Measurements from ENCODE around the gene TSPEAR.
A peak's percentile ranks its signal among the peaks of the same experiment; 100 is the strongest.
"Not testable (repeated sequence)": the region's sequence is repeated elsewhere in the genome, so short reads cannot be mapped to it uniquely, and the experiment has no call there.

TSPEAR gene

DNA sequence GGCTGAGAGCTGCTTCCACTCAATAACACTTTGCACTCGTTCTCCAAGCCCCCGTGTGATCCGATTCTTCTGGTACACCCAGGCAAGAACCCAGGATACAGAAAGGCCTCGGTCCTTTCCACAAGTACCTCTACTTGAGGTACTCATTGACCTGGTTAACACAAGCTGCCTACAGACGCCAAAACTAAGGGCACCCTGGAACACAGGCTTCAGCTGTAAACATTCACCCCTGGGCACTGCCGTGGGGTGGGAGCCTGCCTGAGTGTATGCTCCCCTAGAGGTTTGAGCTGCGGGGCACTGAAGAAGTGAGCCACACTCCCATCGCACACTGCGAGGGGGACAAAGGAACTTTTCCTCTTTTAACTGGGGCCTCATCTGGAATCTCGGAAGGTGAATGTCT lies 225.6 kb downstream of the TSPEAR start:
- no peaks in the 10 kb centered on the region for H3K4me1 Mint-ChIP-seq (ENCODE audit: low read depth in 2 of 2)
- H3K27me3 Mint-ChIP-seq = peaks cover 32 to 73% of the 10 kb centered on the region in 2 donors
- H3K36me3 Mint-ChIP-seq (ENCODE audit: insufficient read depth) = peaks cover 3% of the 10 kb centered on the region
- H3K27ac Mint-ChIP-seq = no peak overlapping the region
- DNase-seq (no peak), ATAC-seq (replicated peaks) (no peak)
- H3K4me3 Mint-ChIP-seq = no peak overlapping the region
- no peaks in the 10 kb centered on the region for H3K9me3 Mint-ChIP-seq

DNA sequence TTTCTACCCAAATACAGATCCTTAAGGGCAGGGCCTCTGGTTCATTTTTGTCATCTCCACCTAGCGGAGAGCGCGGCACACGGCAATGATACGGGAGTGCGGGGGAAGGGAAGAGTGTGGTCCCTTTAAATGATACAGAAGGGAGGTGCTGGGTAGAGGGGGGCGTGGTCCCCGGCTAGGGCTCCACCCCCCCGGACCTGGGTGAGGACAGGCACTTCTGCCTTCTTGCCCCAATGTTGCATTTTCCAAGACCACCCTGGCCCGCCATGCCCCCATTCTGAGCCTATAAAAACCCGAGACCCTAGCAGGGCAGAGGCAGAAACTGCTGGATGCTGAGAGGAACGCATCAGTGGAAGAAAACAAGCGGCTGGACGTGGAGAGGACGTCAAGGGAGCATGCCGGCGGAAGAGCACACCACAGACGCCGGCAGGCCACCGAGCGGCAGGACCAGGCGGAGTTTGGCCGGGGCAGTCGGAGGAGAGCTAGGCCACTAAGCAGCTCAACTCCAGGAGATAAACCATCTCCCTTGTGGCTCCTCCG lies 226.0 kb downstream of the TSPEAR start:
- Mint-ChIP-seq H3K9me3 (no peaks in the 10 kb centered on the region), H3K36me3 (ENCODE audit: insufficient read depth) (peaks cover 3% of the 10 kb centered on the region), H3K4me3 (peak overlapping the region in 1 of 2 donors; percentile 6), H3K27ac (no peak overlapping the region), H3K27me3 (peaks cover 32 to 69% of the 10 kb centered on the region in 2 donors), H3K4me1 (ENCODE audit: low read depth in 2 of 2) (no peaks in the 10 kb centered on the region)
- ATAC-seq (replicated peaks) = peak; percentile 66
- DNase-seq = peak in 1 of 3 experiments; percentile 8

DNA sequence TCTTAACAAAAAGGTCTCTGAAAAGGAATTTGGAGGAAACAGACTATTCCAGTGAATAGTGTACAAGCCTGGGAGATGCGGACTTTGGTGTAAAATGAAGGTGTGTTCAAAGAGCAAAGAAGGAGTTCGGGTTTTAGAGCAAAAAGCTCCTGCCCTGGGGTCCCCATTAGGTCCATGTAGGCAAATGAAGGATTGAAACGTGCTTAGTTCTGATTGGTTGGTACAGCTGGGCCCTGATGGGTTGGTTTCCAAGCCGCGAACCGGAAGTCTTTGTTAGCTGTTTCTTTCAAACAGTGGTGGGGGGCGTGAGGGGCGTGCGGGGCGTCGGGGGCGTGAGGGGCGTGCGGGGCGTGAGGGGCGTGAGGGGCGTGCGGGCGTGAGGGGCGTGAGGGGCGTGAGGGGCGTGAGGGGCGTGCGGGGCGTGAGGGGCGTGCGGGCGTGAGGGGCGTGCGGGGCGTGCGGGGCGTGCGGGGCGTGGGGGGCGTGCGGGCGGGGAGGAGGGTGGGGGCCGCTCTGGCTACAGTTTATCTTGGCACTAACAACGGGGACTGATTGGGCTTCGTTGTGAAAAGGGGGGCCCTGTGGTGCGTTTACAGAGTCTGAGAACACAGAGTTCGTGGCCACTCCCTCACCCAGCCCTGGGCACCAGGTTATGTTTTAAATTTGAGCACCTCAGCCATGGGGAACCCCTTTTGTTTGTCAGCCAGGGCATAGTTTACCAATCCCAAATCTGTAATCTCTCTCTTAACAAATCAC lies 226.7 kb downstream of the TSPEAR start:
- H3K4me3 Mint-ChIP-seq = no peak overlapping the region
- H3K27me3 Mint-ChIP-seq = peaks cover 32 to 62% of the 10 kb centered on the region in 2 donors
- no peaks in the 10 kb centered on the region for H3K9me3 Mint-ChIP-seq
- H3K36me3 Mint-ChIP-seq (ENCODE audit: insufficient read depth) = peaks cover 3% of the 10 kb centered on the region
- ATAC-seq (replicated peaks) = no peak
- DNase-seq = no peak
- H3K27ac Mint-ChIP-seq = no peak overlapping the region
- no peaks in the 10 kb centered on the region for H3K4me1 Mint-ChIP-seq (ENCODE audit: low read depth in 2 of 2)

DNA sequence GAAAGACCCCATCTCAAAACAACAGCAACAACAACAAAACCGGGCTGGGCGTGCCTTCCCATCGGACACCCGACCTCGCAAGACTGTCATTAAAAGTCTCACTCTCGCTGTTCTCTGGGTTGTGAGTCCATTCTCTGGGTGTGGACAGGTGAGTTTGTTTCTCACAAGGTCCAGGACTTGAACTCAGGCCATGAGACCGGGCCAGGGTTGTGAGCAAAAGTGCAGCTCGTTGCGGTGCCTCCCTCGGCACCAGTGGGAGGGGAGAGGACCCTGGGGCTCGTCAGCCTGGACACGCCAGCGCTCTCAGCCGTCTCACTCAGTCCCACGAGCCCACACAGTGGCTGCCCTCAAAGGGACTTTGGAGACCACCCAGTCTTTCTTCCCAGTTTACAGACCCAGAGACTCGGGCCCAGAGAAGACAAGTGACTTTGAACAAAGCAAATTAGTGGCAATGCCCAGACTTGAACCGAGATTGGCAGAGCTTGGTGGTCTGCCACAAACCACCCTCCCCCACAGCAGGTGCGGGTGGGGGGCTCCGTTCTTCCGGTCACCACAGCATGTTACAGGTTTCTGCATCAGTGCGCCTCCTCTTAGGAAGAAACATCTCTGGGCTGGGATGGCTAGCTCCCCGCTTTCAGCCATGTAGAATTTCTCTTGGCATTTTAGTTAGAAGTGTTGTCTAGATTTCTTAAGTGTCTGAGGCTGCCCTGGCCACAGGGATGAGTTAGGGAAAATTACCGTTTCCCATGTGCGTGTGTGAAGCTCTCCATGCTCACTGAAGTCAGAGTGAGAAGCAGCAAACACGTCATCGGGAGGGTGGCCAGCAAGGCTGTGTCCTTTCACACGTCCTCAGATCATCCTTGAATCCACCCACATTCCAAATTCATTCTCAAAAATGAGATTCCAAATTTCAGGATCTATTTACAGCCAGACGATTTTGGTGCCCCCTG lies 227.8 kb downstream of the TSPEAR start:
- Mint-ChIP-seq H3K4me1 (ENCODE audit: low read depth in 2 of 2) (peaks cover 5 to 6% of the 10 kb centered on the region in 2 donors), H3K4me3 (no peak overlapping the region), H3K27me3 (peaks cover 24 to 51% of the 10 kb centered on the region in 2 donors), H3K27ac (no peak overlapping the region), H3K36me3 (ENCODE audit: insufficient read depth) (peaks cover 3% of the 10 kb centered on the region), H3K9me3 (no peaks in the 10 kb centered on the region)
- ATAC-seq (replicated peaks) (no peak), DNase-seq (no peak)

DNA sequence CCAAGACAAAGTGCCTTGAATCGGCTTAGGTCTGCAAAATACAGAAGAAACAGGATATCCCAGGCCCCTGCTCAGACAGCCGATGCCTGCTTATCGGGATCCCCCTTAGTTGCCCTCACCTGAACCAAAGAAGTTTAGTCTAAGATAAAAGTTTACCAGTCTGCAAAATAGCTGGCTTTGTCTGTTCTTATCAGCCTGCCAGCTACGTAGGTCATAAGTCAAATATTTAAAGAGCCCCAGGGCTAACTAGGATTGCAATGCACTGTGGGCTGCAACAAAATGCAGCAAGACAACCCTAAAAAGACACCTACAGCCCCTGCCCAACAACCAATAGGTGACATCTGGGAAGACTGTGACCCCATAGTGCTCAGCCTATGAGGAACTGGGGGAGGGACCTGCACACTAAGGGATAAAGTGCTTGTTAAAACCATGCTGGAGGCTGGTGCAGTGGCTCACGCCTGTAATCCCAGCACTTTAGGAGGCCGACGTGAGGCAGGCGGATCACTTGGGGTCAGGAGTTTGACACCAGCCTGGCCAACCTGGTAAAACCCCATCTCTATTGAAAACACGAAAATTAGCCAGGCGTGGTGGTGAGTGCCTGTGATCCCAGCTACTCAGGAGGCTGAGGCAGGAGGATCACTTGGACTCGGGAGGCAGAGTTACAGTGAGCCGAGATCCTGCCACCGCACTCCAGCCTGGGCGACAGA lies 228.6 kb downstream of the TSPEAR start:
- Mint-ChIP-seq H3K9me3 (no peaks in the 10 kb centered on the region), H3K4me1 (ENCODE audit: low read depth in 2 of 2) (peaks cover 5 to 6% of the 10 kb centered on the region in 2 donors), H3K27ac (no peak overlapping the region), H3K27me3 (peaks cover 20 to 49% of the 10 kb centered on the region in 2 donors), H3K36me3 (ENCODE audit: insufficient read depth) (peaks cover 3% of the 10 kb centered on the region), H3K4me3 (no peak overlapping the region)
- ATAC-seq (replicated peaks) (no peak), DNase-seq (no peak)

DNA sequence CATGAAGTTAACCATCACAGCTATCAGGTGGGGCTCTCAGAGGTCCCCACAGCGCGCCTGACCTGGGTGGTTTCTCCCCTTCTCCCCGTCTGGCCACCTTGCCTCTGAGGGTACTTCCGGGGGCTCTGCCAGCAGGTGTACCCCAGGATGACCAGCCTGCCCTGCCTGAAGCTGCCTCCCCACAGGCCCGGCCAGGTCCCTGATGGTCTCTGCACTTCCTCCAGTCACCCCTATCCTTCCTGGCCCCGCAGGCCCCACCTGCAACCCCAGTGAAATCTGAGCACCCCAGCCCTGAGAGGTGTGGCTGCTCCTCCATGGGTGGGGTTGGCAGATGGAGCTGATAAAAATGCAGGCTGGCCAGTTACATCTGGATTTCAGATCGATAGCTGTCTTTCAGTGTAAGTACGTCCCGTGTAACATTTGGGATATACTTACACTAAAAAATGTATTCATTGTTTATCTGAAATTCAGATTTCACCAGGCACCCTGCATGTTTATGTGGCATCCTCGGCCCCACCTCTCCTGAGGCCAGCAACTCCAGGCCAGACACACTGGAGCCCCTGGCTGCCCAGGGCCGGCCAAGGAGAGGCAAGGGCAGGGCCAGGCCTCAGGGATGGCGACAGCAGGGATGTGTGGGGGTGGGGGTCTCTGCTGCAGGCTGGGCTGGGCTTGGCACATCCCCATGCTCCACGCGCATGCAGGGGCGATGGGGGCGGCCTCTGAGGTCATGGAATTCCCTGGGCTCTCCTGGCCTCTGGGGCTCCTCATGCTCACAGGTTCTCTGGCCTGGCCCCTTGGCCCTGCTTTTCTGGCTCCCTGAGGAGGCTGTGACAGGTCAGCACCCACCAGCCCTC lies 230.9 kb downstream of the TSPEAR start:
- Mint-ChIP-seq H3K36me3 (ENCODE audit: insufficient read depth) (peaks cover 3% of the 10 kb centered on the region), H3K27ac (no peak overlapping the region), H3K9me3 (no peaks in the 10 kb centered on the region), H3K4me3 (no peak overlapping the region), H3K4me1 (ENCODE audit: low read depth in 2 of 2) (peaks cover 5 to 6% of the 10 kb centered on the region in 2 donors), H3K27me3 (peaks cover 16 to 40% of the 10 kb centered on the region in 2 donors)
- no peak for ATAC-seq (replicated peaks)
- DNase-seq = no peak

DNA sequence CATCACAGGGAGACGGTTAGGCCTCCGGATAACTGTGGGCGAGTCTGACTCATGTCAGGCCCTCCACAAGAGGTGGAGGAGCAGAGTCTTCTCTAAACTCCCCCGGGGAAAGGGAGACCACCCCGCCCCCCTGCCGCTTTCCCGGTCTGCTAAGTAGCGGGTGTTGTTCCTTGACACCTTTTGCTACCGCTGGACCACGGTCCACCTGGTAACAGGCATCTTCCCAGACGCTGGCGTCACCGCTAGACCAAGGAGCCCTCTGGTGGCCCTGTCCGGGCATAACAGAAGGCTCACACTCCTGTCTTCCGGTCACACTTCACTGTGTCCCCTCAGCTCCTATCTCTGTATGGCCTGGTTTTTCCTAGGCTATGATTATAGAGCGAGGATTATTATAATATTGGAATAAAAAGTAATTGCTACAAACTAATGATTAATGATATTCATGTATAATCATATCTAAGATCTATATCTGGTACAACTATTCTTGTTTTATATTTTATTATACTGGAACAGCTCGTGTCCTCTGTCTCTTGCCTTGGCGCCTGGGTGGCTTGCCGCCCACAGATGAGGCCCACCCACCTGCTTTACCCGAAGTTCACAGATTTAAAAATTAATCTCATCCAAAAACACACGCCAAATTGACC lies 231.7 kb downstream of the TSPEAR start:
- H3K4me1 Mint-ChIP-seq (ENCODE audit: low read depth in 2 of 2); H3K27ac Mint-ChIP-seq; H3K9me3 Mint-ChIP-seq; H3K4me3 Mint-ChIP-seq; ATAC-seq (replicated peaks); H3K36me3 Mint-ChIP-seq (ENCODE audit: insufficient read depth): not testable (repeated sequence)
- H3K27me3 Mint-ChIP-seq = peaks cover 11 to 33% of the 10 kb centered on the region in 2 donors
- peak in 2 of 3 experiments; percentile 25 to 42 for DNase-seq

DNA sequence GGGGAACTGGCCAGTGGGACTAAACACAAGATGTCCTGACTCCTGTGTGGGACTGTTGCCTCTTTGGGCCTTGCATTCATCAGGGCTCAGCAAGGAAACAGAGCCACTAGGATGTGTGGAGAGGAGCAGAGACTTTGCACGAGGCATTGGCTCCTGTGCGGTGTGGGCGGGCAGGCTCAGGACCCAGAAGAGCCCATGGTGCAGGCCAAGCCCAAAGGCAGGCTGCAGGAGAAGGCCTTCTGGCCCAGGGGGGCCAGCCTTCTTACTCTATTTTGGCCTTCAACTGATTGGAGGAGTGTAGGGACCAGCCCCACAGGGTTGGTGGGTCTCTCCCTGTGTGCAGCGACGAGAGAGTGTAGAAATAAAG lies 232.6 kb downstream of the TSPEAR start:
- ATAC-seq (replicated peaks) = no peak
- Mint-ChIP-seq H3K27me3 (peaks cover 5 to 24% of the 10 kb centered on the region in 2 donors), H3K36me3 (ENCODE audit: insufficient read depth) (no peaks in the 10 kb centered on the region), H3K27ac (no peak overlapping the region), H3K4me3 (no peak overlapping the region), H3K9me3 (no peaks in the 10 kb centered on the region), H3K4me1 (ENCODE audit: low read depth in 2 of 2) (peaks cover 5 to 6% of the 10 kb centered on the region in 2 donors)
- DNase-seq = no peak

DNA sequence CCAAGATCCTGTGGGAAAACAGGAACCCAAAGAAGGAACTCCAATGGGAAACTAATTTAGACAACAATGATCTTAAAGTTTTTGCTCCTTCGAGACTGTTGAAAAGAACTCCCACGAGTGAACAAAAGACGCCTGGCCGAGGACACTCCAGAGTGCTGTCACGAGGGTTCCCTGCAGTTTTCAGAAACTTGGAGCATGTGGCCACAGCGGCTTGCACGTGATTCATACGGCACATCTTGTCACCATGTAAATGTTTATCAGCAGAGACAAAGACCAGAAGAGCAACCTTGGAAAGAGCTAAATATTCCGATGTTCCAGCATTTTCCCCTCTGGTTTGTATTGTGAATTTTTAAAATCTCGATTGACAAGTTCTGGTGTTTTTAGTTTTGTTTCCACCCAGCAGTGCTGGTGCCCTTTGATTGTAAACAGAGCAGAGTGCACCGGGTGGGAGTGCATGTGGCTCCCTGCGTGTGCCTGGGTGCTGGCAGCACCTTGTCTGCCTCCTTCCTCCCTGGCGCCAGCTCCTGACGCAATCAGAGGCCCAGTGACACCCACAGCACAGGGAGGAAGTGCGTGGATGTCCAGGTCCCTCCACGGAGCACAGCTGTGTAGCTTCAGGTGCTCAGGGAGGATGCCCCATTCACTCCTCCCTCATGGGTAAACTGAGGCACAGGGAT lies 233.1 kb downstream of the TSPEAR start:
- Mint-ChIP-seq H3K4me3 (no peak overlapping the region), H3K4me1 (ENCODE audit: low read depth in 2 of 2) (peaks cover 5 to 6% of the 10 kb centered on the region in 2 donors), H3K36me3 (ENCODE audit: insufficient read depth) (no peaks in the 10 kb centered on the region), H3K27me3 (peaks cover 5 to 22% of the 10 kb centered on the region in 2 donors), H3K27ac (no peak overlapping the region), H3K9me3 (no peaks in the 10 kb centered on the region)
- ATAC-seq (replicated peaks) (no peak), DNase-seq (no peak)

DNA sequence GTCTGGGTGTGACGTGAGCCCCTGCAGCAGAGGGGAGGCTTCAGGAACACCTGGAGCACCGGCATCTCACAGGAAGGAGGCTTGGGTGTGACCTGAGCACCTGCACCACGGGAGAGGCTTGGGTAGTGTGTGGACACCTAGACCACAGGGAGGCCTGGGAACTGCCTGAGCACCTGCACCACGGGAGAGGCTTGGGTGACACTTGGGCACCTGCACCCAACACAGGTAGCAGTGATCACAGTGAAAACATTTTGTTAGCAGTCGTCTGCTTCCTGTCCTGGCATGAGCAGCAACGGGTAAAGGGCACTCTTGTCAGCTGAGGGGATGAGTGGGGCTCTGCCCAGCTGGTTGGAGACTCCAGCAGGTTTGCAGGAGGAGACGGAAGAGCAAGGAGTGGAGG lies 233.7 kb downstream of the TSPEAR start:
- Mint-ChIP-seq H3K27me3 (peaks cover 5 to 18% of the 10 kb centered on the region in 2 donors), H3K4me1 (ENCODE audit: low read depth in 2 of 2) (peaks cover 5 to 6% of the 10 kb centered on the region in 2 donors), H3K4me3 (no peak overlapping the region), H3K9me3 (no peaks in the 10 kb centered on the region), H3K36me3 (ENCODE audit: insufficient read depth) (no peaks in the 10 kb centered on the region), H3K27ac (no peak overlapping the region)
- DNase-seq = no peak
- no peak for ATAC-seq (replicated peaks)

DNA sequence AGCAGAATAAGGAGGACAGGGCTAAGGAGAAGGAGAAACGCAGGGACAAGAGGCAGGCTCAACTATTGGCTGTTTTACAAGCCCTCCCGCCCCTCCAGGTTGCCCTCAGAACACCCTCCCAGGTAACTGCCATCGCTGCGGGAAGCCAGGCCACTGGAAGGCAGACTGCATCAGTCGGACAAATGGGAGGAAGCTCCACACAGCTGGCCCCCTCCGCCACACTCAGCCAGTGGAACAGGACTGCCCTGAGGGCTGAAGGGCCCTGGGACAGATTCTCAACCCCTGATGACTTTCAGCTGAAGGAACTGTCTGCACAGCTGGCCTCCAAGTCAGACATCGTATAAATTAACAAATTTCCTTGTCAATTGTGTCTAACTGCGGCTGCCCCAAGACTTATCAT lies 234.2 kb downstream of the TSPEAR start:
- Mint-ChIP-seq H3K36me3 (ENCODE audit: insufficient read depth) (no peaks in the 10 kb centered on the region), H3K9me3 (no peaks in the 10 kb centered on the region), H3K4me1 (ENCODE audit: low read depth in 2 of 2) (peaks cover 5 to 6% of the 10 kb centered on the region in 2 donors), H3K27ac (no peak overlapping the region), H3K4me3 (no peak overlapping the region), H3K27me3 (peaks cover 3 to 12% of the 10 kb centered on the region in 2 donors)
- ATAC-seq (replicated peaks) (no peak), DNase-seq (no peak)

Data from effector memory CD8-positive, alpha-beta T cell (primary cell).